Renal pelvis (tissue), 4 donors: ENCODE results near the gene CPN2. TPM values are rescaled to one million over a fixed set of nuclear protein-coding genes. Genes with fewer than 3 reads are reported as not detected.

ENCODE experiments used
- DNase-seq: peaks from one replicate; pipeline ENCODE4 v3.0.0-alpha.2; 2013
- polyA plus RNA-seq, 3 donors: library from polyadenylated mRNA; unstranded; fragments of 120-200 nt; gene quantifications; one replicate each; pipeline ENCODE4 v1.2.1, GENCODE V29; 2013; ENCODE audit not compliant: insufficient read length in 3 of 3

CPN2 gene
- polyA plus RNA-seq, 3 donors = 0.41 to 0.74 (median 0.62) TPM

DNA sequence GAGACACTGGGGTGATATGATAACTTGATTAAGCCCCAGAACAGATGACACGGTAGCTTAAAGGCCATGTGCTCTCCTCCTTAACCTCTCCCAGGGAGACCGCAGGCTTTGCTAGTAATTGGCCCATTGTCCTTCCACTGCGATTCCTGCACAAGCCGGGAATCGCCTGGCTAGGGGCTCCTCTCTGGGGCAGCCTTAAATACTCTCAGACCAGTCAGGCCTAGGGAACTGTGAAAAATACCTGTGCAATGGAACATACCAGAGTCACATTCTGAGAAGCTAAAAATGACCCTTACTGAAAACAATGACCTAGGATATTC lies 56.3 kb downstream of the CPN2 start:
- DNase-seq = no peak

DNA sequence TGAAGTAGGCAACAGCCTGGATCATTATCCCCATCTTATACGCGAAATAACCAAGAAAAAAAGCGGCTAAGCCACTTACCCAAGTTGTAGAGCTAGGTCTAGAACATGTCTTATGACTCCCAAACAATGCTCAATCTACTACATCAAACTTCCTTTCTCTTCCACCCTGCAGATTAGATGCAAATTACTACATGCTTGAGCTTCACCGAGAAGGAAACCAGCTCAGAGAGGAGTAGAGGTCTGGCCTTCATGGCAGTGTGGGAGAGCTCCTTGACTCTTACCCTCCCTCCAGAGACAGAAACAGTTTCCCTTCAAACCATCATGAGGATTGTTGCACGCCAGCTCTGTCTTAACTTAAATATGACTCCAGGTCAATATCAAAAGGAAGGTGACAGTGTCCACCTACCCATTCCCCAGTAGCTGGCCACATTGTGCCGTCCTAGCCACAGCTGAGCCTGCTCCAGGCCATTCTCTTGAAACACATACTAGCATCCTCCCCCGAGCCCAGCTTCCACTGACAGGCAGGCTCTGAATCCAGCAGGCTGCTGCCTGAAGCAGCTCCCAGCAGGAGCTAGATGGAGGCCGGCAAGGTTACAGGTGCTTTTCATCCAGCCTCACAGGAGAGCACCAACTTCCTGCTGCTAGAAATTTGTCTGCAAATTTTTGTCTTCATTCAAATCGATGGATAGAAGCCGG lies 56.8 kb downstream of the CPN2 start:
- no peak for DNase-seq

DNA sequence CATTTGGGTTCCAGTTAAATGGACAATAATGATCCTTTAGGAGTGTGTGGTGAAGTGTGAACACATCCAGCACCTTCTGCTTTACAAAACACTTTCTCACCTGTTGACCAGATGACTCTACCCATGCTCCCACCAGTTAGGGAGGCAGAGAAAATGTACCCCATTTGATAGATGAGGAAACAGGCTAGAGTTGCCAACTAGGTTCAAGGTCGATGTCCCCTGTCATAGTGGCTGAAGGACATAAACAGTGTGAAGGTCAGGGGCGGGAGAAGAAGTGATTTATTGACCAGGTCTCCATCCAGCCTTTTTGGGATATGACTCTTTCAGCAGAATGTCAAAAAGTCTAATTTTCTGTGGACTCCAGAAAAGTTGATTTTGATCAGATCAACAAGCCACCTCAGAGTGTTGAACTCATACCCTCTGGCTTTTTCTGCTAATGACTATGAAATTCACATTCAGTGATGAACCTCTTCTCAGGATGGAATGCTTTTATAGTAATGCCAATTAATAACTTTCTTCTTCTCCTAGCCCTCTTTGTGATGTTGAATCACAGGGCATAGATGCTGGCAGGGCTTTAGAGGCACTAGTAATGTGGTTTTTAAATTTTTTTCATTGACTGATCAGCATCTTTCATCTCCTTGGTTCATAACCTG lies 57.5 kb downstream of the CPN2 start:
- no peak for DNase-seq

DNA sequence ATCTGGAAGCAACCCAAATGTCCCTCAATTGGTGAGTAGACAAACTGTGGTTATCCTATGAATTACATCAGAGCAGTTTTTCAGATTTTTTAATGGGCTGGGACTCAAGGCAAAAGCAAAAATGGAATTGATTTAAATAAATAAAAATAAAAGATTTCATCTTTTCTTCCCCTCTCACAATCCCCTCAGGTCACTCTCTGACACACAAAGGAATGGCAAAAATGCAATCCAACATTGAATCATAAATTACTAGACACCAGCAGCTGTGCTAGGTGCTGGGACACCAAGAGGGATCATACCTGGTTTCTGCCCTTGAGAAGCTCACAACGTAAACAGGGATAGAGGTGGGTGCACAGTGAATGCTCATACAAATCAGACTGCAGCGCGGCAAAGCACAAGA lies 58.8 kb downstream of the CPN2 start:
- DNase-seq = no peak

Other genes with a start within 250 kb of the CPN2 start
- 10 to 100 TPM; 69.1 to 85.9 (median 82.6) TPM for gene HES1, start 215.2 kb downstream of the CPN2 start, polyA plus RNA-seq
- gene LRRC15, start 18.4 kb upstream of the CPN2 start, polyA plus RNA-seq = under 1 TPM in 2 of 3 donors, not detected in 1; 0.12 to 0.13 TPM
- under 1 TPM; 0.61 to 0.86 (median 0.71) TPM for gene GP5, start 47.9 kb upstream of the CPN2 start, polyA plus RNA-seq
- 100 to 1,000 TPM in 2 of 3 donors, 10 to 100 TPM in 1; 86.7 to 123 (median 114) TPM for gene ATP13A3, start 135.7 kb upstream of the CPN2 start, polyA plus RNA-seq